GM12801 (cell line): Measurements from ENCODE around the gene IARS1.

ENCODE experiments used
- TF ChIP-seq, protein P1 (sequence below): IDR thresholded peaks from one replicate; pipeline ENCODE4 v1.5.1; 2011; ENCODE audit warnings: control low read depth; ENCODE audit not compliant: insufficient read length; ENCODE audit errors: extremely low read depth

The IARS1 gene

DNA sequence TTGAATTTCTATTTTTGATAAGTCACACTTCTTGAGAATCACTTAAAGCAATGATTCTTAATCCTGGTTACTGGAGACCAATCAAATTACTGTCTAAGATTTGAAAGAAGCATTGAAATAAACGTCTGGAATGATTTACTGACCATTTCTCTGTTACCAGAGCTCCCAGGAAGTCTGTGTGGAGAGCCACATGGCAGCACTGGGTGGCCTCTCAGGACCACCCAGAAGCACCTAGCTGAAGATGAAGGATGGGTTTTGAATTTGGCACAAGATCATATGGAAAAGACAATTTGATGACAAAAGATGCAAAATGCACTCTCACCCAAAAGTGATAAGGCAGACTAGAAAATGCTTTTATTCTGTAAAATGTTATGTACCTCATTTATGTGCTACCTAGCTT lies 30.4 kb downstream of the IARS1 start:
- TF ChIP-seq, protein P1, sequence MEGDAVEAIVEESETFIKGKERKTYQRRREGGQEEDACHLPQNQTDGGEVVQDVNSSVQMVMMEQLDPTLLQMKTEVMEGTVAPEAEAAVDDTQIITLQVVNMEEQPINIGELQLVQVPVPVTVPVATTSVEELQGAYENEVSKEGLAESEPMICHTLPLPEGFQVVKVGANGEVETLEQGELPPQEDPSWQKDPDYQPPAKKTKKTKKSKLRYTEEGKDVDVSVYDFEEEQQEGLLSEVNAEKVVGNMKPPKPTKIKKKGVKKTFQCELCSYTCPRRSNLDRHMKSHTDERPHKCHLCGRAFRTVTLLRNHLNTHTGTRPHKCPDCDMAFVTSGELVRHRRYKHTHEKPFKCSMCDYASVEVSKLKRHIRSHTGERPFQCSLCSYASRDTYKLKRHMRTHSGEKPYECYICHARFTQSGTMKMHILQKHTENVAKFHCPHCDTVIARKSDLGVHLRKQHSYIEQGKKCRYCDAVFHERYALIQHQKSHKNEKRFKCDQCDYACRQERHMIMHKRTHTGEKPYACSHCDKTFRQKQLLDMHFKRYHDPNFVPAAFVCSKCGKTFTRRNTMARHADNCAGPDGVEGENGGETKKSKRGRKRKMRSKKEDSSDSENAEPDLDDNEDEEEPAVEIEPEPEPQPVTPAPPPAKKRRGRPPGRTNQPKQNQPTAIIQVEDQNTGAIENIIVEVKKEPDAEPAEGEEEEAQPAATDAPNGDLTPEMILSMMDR: no peak

DNA sequence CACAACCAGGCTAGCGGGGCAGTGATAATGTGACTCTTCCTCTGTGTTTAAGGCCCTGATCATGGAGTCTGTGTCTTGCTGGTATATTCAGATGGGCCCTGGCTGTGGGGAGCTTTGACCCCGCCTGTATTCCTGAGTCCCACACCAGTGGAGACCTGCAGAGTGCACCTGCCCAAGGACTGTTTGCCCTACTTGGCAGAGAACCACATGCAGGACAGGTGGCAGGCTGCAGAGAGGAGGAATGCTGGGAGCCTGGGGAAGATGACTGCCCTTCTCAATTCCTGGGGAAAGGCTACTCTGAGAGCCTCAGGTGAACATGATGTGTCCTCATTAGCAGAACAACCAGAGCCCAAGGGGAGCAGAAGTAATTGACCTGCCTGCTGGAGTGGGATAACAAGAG lies 36.2 kb downstream of the IARS1 start:
- TF ChIP-seq, protein P1: no peak

DNA sequence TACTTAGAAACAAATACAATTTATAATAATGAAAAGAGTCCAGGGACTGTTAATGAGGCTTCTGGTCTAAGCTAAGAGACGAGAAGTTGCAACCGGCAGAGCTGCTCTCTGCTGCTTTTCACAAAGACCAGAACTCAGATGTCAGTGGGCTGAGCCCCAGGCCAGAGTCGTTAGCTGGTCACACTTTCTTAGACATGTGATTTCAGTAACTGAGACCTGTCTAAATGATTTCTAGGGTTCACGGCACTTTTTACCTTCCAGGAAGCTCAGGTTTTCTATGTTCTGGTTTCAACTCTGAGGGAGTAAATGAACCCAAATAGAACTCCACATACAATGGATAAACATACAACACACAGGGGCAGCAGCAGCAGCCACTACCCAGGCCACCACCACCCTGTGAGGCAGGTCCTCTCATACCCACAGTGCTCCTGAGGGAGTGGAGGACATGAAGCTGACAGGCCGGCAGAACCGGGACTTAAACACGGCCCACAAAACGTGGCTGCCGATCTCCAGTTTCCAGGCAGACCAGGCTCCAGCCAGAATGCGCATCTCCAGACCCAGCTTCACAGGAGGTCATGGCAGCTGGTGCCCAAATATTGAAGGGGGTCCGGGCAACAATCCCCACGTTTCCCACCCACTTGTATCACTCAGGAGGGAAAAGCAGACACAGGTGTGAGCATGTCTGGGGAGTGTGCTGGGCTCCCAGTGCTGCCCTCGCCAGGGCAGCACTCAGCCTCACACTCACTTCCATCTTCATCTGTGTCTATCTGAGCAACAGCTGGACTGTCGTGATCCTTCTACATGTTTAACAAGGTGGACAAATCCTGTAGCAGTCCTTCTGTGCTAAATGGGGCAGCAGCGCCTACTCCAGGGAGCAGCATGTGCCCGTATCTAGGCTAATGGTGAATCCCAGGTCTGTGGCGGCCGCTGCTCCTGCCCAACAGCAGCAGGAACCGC lies 38.8 kb downstream of the IARS1 start:
- TF ChIP-seq, protein P1: no peak

DNA sequence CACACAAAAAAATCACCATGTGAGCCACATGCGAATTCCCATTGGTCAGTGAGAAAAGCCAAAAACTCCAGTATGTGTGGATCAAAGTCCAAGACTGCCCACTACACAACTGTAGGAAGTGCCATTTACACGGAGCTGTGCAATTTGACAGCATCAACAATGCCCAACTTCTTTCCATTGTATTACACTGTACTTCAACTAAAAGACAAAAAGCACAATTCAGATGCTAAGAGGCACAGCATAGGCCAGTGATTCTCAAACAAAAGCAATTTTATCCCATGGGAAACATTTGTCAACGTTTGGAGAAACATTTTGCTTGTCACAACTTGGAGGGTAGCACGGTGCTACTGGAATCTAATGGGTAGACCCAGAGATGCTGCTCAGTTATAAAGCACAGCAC lies 39.8 kb downstream of the IARS1 start:
- TF ChIP-seq, protein P1: no peak

GRCh38 chr9:92247981-92248380 lies 45.5 kb downstream of the IARS1 start:
- TF ChIP-seq, protein P1: no peak

- TF ChIP-seq, protein P1: no peak
Measured at GRCh38 chr9:92247296-92247695, 46.2 kb downstream of the IARS1 start.

DNA sequence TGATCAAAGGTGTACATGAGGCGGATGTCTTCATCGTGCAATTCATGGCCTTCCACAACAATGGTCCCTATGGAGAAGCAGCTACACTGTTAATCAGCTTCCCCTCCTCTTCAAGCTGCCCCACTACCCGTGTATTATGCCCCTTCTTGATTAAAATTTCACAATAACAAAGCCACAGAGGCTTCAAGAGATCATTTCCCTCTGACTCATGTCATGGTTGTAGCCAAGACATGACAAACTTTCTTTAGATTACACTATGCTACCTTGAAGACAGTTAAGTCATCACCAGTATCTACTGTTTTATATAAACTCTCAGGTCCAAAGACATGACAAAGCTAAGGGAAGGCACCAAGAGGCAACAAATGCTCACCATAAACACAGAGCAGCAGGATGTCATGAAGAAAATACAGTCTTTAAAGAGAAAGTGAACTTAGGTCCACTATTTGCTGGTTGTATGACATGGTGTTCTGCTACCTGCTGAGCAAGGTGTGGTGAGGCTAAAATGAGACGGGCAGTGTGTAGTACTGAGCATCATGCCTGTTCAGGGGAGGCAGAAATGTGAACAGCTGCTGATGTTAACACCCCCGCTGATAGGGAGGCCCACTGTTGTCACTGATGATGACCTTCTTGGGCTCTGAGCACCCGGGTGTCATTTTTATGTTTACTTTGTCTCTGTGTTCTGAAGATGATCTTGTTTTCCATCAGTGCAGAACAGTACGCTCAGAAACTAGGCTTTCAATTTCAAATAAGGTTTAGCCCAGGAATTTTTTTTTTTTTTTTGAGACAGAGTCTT lies 48.3 kb downstream of the IARS1 start:
- TF ChIP-seq, protein P1: no peak
